SU-DHL-6 (cell line): ENCODE data around the gene ZSWIM4.

Experiments used
- H2AFZ ChIP-seq: fragments of 200-600 bp; sonication (generic); 2 replicates; pipeline ENCODE4 v1.6.1; 2014; ENCODE audit warnings: low read depth, mild to moderate bottlenecking, moderate library complexity, mixed read lengths, antibody characterized with exemption, low read length; ENCODE audit not compliant: severe bottlenecking
- H3F3A ChIP-seq: fragments of 200-600 bp; shearing (Covaris generic); 2 replicates; pipeline ENCODE4 v1.6.0; 2016; ENCODE audit warnings: antibody characterized with exemption, mild to moderate bottlenecking; ENCODE audit not compliant: insufficient read depth
- H3K27ac ChIP-seq: fragments of 200-600 bp; sonication (generic); 2 replicates; pipeline ENCODE4 v1.5.1; 2016; ENCODE audit warnings: low read depth, mild to moderate bottlenecking, low read length, moderate library complexity, mixed read lengths
- H3K27me3 ChIP-seq: fragments of 200-600 bp; sonication (generic), shearing (Covaris generic); 2 replicates; pipeline ENCODE4 v1.6.0; 2014; ENCODE audit warnings: mild to moderate bottlenecking, low read length
- H3K36me3 ChIP-seq: fragments of 200-600 bp; sonication (generic); 2 replicates; pipeline ENCODE4 v1.6.1; 2014; ENCODE audit warnings: mild to moderate bottlenecking, low read length, mixed read lengths
- H3K4me2 ChIP-seq: fragments of 300-600, 200-600 bp; shearing (Covaris generic), sonication (generic); 2 replicates; pipeline ENCODE4 v1.6.0; 2014; ENCODE audit warnings: low read length, low read depth, mild to moderate bottlenecking; ENCODE audit not compliant: poor library complexity, severe bottlenecking
- H3K4me3 ChIP-seq: fragments of 200-600 bp; sonication (generic); 2 replicates; pipeline ENCODE4 v1.5.1; 2014; ENCODE audit warnings: antibody characterized with exemption, low read length, mild to moderate bottlenecking, mixed read lengths; ENCODE audit not compliant: insufficient read depth, poor library complexity, severe bottlenecking
- H3K79me2 ChIP-seq: fragments of 200-600 bp; sonication (generic); 2 replicates; pipeline ENCODE4 v1.6.1; 2014; ENCODE audit warnings: mild to moderate bottlenecking, low read length, moderate library complexity; ENCODE audit not compliant: insufficient read depth
- H3K9ac ChIP-seq: fragments of 200-600 bp; sonication (generic); 2 replicates; pipeline ENCODE4 v1.7.0; 2014; ENCODE audit warnings: mild to moderate bottlenecking, low read length
- H3K9me2 ChIP-seq: fragments of 200-600 bp; sonication (generic); replicated peaks from 2 replicates; pipeline ENCODE4 v1.6.1; 2014; ENCODE audit warnings: low read length; ENCODE audit not compliant: insufficient read depth
- H3K9me3 ChIP-seq: fragments of 200-600 bp; sonication (generic); 2 replicates; pipeline ENCODE4 v1.6.1; 2014; ENCODE audit warnings: low read length, mixed read lengths; ENCODE audit not compliant: insufficient read depth
- H4K20me1 ChIP-seq: fragments of 200-600 bp; sonication (generic); 2 replicates; pipeline ENCODE4 v1.6.1; 2014; ENCODE audit warnings: low read depth, mild to moderate bottlenecking, antibody characterized with exemption, low read length, moderate library complexity, mixed read lengths
- EZH2phosphoT487 ChIP-seq: fragments of 200-600 bp; sonication (generic), shearing (Covaris generic); conservative IDR thresholded peaks from 2 replicates; pipeline ENCODE4 v1.6.1; 2018; ENCODE audit warnings: mild to moderate bottlenecking, antibody characterized with exemption, low read length, moderate library complexity, mixed read lengths
- TF ChIP-seq, protein P1 (sequence below): fragments of 200-600 bp; sonication (generic); IDR thresholded peaks from one replicate; pipeline ENCODE4 v1.5.1; 2017; ENCODE audit warnings: antibody characterized with exemption, mild to moderate bottlenecking, low read length, moderate library complexity; ENCODE audit not compliant: insufficient read depth, poor library complexity, severe bottlenecking

ZSWIM4 gene

GRCh38 chr19:13838435-13839129 lies 43.3 kb downstream of the ZSWIM4 start:
- Histone ChIP-seq H3K27me3 (no peaks in the 10 kb centered on the region), H4K20me1 (no peaks in the 10 kb centered on the region), H3K4me2 (no peak overlapping the region), H3K27ac (peak overlapping the region; percentile 5; the same call in 1 of the 2 replicates), H3K36me3 (no peaks in the 10 kb centered on the region), H3F3A (no peaks in the 10 kb centered on the region), H3K9me3 (no peaks in the 10 kb centered on the region), H2AFZ (peak overlapping the region; percentile 47), H3K79me2 (no peaks in the 10 kb centered on the region), H3K9ac (no peak overlapping the region), H3K4me3 (no peak overlapping the region), H3K9me2 (no peaks in the 10 kb centered on the region)
- no peak for TF ChIP-seq EZH2phosphoT487
- TF ChIP-seq, protein P1, sequence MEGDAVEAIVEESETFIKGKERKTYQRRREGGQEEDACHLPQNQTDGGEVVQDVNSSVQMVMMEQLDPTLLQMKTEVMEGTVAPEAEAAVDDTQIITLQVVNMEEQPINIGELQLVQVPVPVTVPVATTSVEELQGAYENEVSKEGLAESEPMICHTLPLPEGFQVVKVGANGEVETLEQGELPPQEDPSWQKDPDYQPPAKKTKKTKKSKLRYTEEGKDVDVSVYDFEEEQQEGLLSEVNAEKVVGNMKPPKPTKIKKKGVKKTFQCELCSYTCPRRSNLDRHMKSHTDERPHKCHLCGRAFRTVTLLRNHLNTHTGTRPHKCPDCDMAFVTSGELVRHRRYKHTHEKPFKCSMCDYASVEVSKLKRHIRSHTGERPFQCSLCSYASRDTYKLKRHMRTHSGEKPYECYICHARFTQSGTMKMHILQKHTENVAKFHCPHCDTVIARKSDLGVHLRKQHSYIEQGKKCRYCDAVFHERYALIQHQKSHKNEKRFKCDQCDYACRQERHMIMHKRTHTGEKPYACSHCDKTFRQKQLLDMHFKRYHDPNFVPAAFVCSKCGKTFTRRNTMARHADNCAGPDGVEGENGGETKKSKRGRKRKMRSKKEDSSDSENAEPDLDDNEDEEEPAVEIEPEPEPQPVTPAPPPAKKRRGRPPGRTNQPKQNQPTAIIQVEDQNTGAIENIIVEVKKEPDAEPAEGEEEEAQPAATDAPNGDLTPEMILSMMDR: no peak

GRCh38 chr19:13839130-13839937 lies 44.1 kb downstream of the ZSWIM4 start:
- H3K9me3 ChIP-seq: no peaks in the 10 kb centered on the region
- no peaks in the 10 kb centered on the region for H3K79me2 ChIP-seq
- H3K9me2 ChIP-seq: no peaks in the 10 kb centered on the region
- H3K4me2 ChIP-seq: peak overlapping the region; percentile 37
- H3K27ac ChIP-seq: peak overlapping the region; percentile 5; the same call in 1 of the 2 replicates
- H3K4me3 ChIP-seq: no peak overlapping the region
- H2AFZ ChIP-seq: peak overlapping the region; percentile 47
- H3K36me3 ChIP-seq: no peaks in the 10 kb centered on the region
- no peak for TF ChIP-seq EZH2phosphoT487
- TF ChIP-seq, protein P1: no peak
- no peaks in the 10 kb centered on the region for H3K27me3 ChIP-seq
- H3K9ac ChIP-seq: peak overlapping the region; percentile 23; the same call in 1 of the 2 replicates
- no peaks in the 10 kb centered on the region for H3F3A ChIP-seq
- H4K20me1 ChIP-seq: no peaks in the 10 kb centered on the region

- Histone ChIP-seq H2AFZ (no peak overlapping the region), H3K36me3 (no peaks in the 10 kb centered on the region), H3K9ac (peak overlapping the region; percentile 23; the same call in 1 of the 2 replicates), H3K9me2 (no peaks in the 10 kb centered on the region), H3K4me3 (no peak overlapping the region), H3K27me3 (no peaks in the 10 kb centered on the region), H3K79me2 (no peaks in the 10 kb centered on the region), H3K27ac (no peak overlapping the region), H4K20me1 (no peaks in the 10 kb centered on the region), H3K9me3 (no peaks in the 10 kb centered on the region), H3K4me2 (peak overlapping the region; percentile 37), H3F3A (no peaks in the 10 kb centered on the region)
- TF ChIP-seq, protein P1: no peak
- no peak for TF ChIP-seq EZH2phosphoT487
Observed at GRCh38 chr19:13839938-13840304, 44.7 kb downstream of the ZSWIM4 start.
